Thyroid gland (tissue), 4 donors: ENCODE results near the gene HLCS. TPM values are rescaled to one million over a fixed set of nuclear protein-coding genes. Genes with fewer than 3 reads are reported as not detected.

Source experiments
- DNase-seq, 2 donors: peaks; one replicate each; pipeline ENCODE4 v3.0.0-alpha.2; 2019
- H3K27ac ChIP-seq, 3 donors: fragments of 200-600 bp; sonication (generic); 1 replicate in 2 of 3; 2 replicates in 1 of 3; pipeline ENCODE4 v1.5.1; 2016 to 2019; ENCODE audit warnings: mild to moderate bottlenecking in 1 of 3, moderate library complexity in 1 of 3
- H3K27me3 ChIP-seq: fragments of 200-600 bp; sonication (generic); one replicate; pipeline ENCODE4 v1.5.1; 2019
- H3K36me3 ChIP-seq, 2 donors: fragments of 200-600 bp; sonication (generic); one replicate each; pipeline ENCODE4 v1.5.1; 2016 to 2019
- H3K4me1 ChIP-seq, 2 donors: fragments of 200-600 bp; sonication (generic); one replicate each; pipeline ENCODE4 v1.5.1; 2017 to 2019
- H3K4me3 ChIP-seq, 3 donors: fragments of 200-600 bp; sonication (generic); replicated peaks in 1 of 3; 1 replicate in 2 of 3; 2 replicates in 1 of 3; pipeline ENCODE4 v1.5.1; 2016; ENCODE audit warnings: mild to moderate bottlenecking in 1 of 3
- H3K9me3 ChIP-seq: fragments of 200-600 bp; sonication (generic); one replicate; pipeline ENCODE4 v1.5.1; 2017
- CTCF ChIP-seq, 6 experiments: fragments of 200-600 bp in 3 of 6; fragments of 450-650 bp in 3 of 6; sonication (generic) in 3 of 6; IDR thresholded peaks; one replicate each; pipeline ENCODE4 v1.5.1; 2016 to 2019; ENCODE audit warnings: antibody characterized with exemption in 6 of 6, mild to moderate bottlenecking in 2 of 6, inconsistent platforms in 1 of 6, moderate library complexity in 1 of 6
- POLR2A ChIP-seq, 2 donors: fragments of 450-650 bp; IDR thresholded peaks; one replicate each; pipeline ENCODE4 v1.6.1; 2017; ENCODE audit warnings: antibody characterized with exemption in 2 of 2, mild to moderate bottlenecking in 2 of 2, moderate library complexity in 1 of 2
- WGBS, 2 donors: methylation state at CpG; one replicate each; pipeline ENCODE4 v1.1.5; 2017; 5-methylcytosine and 5-hydroxymethylcytosine counted together
- intact Hi-C: fragments of 100-400 bp; cut with DNase I; formaldehyde crosslinking; loops from one replicate; pipeline ENCODE4 v1.15.1; 2023
- total RNA-seq, 4 donors: library from RNA; depleted of rRNA; stranded (reverse); fragments of >200 nt; gene quantifications; one replicate each; pipeline ENCODE4 v1.2.3, GENCODE V29; 2016

Gene HLCS
- total RNA-seq, 4 donors from 2014 or later = 34.2 to 70.7 (median 43.4) TPM

- no peaks in the 10 kb centered on the region for H3K27me3 ChIP-seq
- no peak overlapping the region for H3K4me3 ChIP-seq
- H3K4me1 ChIP-seq = no peaks in the 10 kb centered on the region
- H3K36me3 ChIP-seq = no peaks in the 10 kb centered on the region
- 88 to 97% methylated on average over 6 of the region's 6 CpGs for WGBS, 2 donors
- TF ChIP-seq POLR2A (IDR thresholded peaks at IDR 0.05) (no peak), CTCF (IDR thresholded peaks at IDR 0.05) (no peak)
- no peak overlapping the region for H3K27ac ChIP-seq
- DNase-seq = no peak
- H3K9me3 ChIP-seq = no peaks in the 10 kb centered on the region
- intact Hi-C loops = no loop called here
Observed at GRCh38 chr21:36901575-36901974, 64.9 kb downstream of the HLCS start.

GRCh38 chr21:36893581-36893980 is 72.9 kb downstream of the HLCS start:
- TF ChIP-seq CTCF (IDR thresholded peaks at IDR 0.05) (no peak), POLR2A (IDR thresholded peaks at IDR 0.05) (no peak)
- Histone ChIP-seq H3K36me3 (peaks cover 0 to 4% of the 10 kb centered on the region in 2 donors), H3K4me1 (no peaks in the 10 kb centered on the region), H3K4me3 (no peak overlapping the region), H3K27ac (no peak overlapping the region), H3K27me3 (no peaks in the 10 kb centered on the region), H3K9me3 (no peaks in the 10 kb centered on the region)
- no peak for DNase-seq
- intact Hi-C loops = no loop called here
- WGBS, 2 donors = 96 to 97% methylated on average over 11 of the region's 11 CpGs

- Histone ChIP-seq H3K27ac (no peak overlapping the region), H3K4me1 (no peaks in the 10 kb centered on the region), H3K27me3 (no peaks in the 10 kb centered on the region), H3K36me3 (peaks cover 0 to 4% of the 10 kb centered on the region in 2 donors), H3K9me3 (no peaks in the 10 kb centered on the region), H3K4me3 (no peak overlapping the region)
- WGBS, 2 donors = 96 to 98% methylated on average over 11 of the region's 11 CpGs
- TF ChIP-seq CTCF (IDR thresholded peaks at IDR 0.05) (no peak), POLR2A (IDR thresholded peaks at IDR 0.05) (no peak)
- intact Hi-C loops = no loop called here
- no peak for DNase-seq
Observed at GRCh38 chr21:36892201-36892600, 74.3 kb downstream of the HLCS start.

- peaks cover 0 to 4% of the 10 kb centered on the region in 2 donors for H3K36me3 ChIP-seq
Observed at GRCh38 chr21:36891692-36892091, 74.8 kb downstream of the HLCS start.

GRCh38 chr21:36891121-36891520 is 75.3 kb downstream of the HLCS start:
- Histone ChIP-seq H3K36me3 (peaks cover 0 to 4% of the 10 kb centered on the region in 2 donors), H3K4me3 (no peak overlapping the region), H3K27me3 (no peaks in the 10 kb centered on the region), H3K27ac (no peak overlapping the region), H3K9me3 (no peaks in the 10 kb centered on the region), H3K4me1 (no peaks in the 10 kb centered on the region)
- DNase-seq = no peak
- TF ChIP-seq CTCF (IDR thresholded peaks at IDR 0.05) = no peak
- no peak for TF ChIP-seq POLR2A (IDR thresholded peaks at IDR 0.05)
- intact Hi-C loops = no loop called here
- 96 to 98% methylated on average over 5 of the region's 5 CpGs for WGBS, 2 donors

More at GRCh38 chr21:36891692-36892091, 74.8 kb downstream of the HLCS start:
- TF ChIP-seq POLR2A (IDR thresholded peaks at IDR 0.05) (no peak), CTCF (IDR thresholded peaks at IDR 0.05) (no peak)
- DNase-seq = no peak
- intact Hi-C loops = no loop called here
- Histone ChIP-seq H3K27me3 (no peaks in the 10 kb centered on the region), H3K4me1 (no peaks in the 10 kb centered on the region), H3K27ac (no peak overlapping the region), H3K9me3 (no peaks in the 10 kb centered on the region), H3K4me3 (no peak overlapping the region)
- WGBS, 2 donors = 67 to 68% methylated on average over 2 of the region's 2 CpGs
